Peyer's patch (tissue), 4 donors: Measurements from ENCODE around the gene NGEF.
"Not testable (repeated sequence)": the region's sequence is repeated elsewhere in the genome, so short reads cannot be mapped to it uniquely, and the experiment has no call there.

Experiments used
- POLR2A ChIP-seq, 2 donors: fragments of 450-650 bp; IDR thresholded peaks; one replicate each; pipeline ENCODE4 v1.5.1; 2017; ENCODE audit warnings: antibody characterized with exemption in 2 of 2, mild to moderate bottlenecking in 2 of 2, moderate library complexity in 2 of 2
- TF ChIP-seq, protein P1 (sequence below), 6 experiments: fragments of 450-650 bp in 4 of 6; fragments of 200-600 bp in 2 of 6; sonication (generic) in 1 of 6; IDR thresholded peaks; one replicate each; pipeline ENCODE4 v1.5.1; 2017 to 2019; ENCODE audit warnings: antibody characterized with exemption in 6 of 6, mild to moderate bottlenecking in 3 of 6, moderate library complexity in 1 of 6

DNA sequence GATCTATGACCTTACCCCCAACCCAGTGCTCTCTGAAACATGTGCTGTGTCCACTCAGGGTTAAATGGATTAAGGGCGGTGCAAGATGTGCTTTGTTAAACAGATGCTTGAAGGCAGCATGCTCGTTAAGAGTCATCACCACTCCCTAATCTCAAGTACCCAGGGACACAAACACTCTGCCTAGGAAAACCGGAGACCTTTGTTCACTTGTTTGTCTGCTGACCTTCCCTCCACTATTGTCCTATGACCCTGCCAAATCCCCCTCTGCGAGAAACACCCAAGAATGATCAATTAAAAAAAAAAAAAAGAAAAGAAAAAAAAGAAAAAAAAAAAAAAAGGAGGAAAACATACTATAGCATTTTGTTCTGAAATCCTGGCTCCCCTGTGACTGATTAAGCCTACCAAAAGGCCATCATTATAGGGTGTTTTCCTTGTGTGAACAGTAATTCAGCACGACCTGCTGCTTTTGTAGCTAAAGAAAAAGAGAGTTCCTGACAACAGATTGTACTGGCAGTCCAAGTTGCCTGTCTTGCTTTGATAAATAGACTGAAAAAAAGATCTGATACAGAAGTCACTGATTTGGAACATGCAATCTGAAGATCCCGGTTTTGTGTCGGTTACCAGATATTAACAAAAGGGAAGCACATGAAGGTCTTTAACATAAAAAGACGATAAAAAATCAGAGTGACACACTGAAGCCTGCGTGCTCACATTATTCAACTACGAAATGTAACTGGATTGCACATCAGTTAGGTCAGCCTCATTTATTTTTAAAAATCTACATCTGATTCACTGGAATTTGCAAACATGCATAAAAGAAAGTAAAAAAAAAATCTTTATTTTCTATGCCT is 106.0 kb downstream of the NGEF start:
- not testable (repeated sequence) for TF ChIP-seq POLR2A (IDR thresholded peaks at IDR 0.05)
- TF ChIP-seq, protein P1, sequence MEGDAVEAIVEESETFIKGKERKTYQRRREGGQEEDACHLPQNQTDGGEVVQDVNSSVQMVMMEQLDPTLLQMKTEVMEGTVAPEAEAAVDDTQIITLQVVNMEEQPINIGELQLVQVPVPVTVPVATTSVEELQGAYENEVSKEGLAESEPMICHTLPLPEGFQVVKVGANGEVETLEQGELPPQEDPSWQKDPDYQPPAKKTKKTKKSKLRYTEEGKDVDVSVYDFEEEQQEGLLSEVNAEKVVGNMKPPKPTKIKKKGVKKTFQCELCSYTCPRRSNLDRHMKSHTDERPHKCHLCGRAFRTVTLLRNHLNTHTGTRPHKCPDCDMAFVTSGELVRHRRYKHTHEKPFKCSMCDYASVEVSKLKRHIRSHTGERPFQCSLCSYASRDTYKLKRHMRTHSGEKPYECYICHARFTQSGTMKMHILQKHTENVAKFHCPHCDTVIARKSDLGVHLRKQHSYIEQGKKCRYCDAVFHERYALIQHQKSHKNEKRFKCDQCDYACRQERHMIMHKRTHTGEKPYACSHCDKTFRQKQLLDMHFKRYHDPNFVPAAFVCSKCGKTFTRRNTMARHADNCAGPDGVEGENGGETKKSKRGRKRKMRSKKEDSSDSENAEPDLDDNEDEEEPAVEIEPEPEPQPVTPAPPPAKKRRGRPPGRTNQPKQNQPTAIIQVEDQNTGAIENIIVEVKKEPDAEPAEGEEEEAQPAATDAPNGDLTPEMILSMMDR (IDR thresholded peaks at IDR 0.05) = not testable (repeated sequence)
